Right kidney (tissue), 1 donor: ENCODE measurements around the gene NKIRAS1.
"Not testable (repeated sequence)": the region's sequence is repeated elsewhere in the genome, so short reads cannot be mapped to it uniquely, and the experiment has no call there.

Experiments
- DNase-seq: peaks from one replicate; pipeline ENCODE4 v3.0.0-alpha.2; 2016

The NKIRAS1 gene

GRCh38 chr3:23869977-23870662 is 46.7 kb downstream of the NKIRAS1 start:
- DNase-seq, result no peak

DNA sequence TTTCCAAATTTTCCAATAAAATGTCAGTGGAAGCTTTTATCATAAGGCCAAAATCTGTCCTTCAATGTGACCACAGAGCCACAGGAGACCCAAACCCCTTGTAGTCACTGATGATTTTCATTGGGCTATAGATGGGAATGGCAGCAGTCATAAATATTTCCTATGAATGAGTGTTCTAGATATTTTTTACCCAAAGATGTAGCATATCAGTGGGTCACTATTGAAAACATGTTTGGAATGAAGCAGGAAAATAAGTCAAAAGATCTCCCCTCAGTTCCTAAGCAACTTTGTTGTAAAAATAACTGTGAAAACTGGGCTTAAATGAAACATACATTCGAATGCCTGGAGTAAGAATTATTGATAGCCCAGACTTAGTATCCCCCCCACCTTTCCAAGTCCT is 49.0 kb downstream of the NKIRAS1 start:
- no peak for DNase-seq

GRCh38 chr3:23867400-23867799 is 49.4 kb downstream of the NKIRAS1 start:
- DNase-seq, result no peak

- DNase-seq, result peak; percentile 59
Measured at GRCh38 chr3:23865595-23866396, 51.0 kb downstream of the NKIRAS1 start.

DNA sequence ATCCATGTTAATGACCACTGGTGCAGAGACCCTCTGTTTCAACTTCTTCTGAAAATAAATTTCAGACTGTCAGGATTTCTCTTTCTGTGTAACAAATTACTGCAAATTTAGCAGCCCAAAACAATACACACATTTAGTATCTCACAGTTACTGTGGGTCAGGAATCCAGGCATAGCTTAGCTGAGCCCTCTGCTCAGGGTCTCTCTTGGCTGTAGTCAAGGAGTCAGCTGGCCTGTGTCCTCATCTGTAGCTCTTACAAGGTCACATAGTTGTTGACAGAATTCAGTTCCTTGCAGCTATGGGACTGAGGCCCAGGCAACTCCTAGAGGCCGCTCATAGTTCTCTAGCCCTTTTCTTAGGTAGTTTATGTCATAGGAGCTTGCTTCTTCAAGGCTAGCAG is 51.9 kb downstream of the NKIRAS1 start:
- no peak for DNase-seq

DNA sequence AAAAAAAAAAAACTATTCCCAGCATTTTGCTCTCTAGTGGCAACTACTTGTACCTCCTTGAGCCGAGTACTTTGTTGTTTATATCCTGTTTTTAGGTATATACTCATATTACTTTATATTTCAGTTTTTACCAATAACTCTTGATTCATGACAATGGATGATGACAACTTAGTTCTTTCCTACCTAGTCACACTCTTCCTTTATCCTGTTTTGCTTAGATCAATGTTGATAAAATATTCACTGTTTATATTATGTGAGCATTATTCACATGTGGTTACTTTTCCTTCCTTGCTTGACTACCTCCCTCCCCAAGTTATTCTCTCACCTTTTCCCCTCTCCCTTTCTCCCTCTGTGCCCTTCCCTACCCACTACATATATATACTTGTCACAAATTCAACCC is 53.7 kb downstream of the NKIRAS1 start:
- no peak for DNase-seq

GRCh38 chr3:23861689-23862088 is 55.1 kb downstream of the NKIRAS1 start:
- DNase-seq, result no peak

DNA sequence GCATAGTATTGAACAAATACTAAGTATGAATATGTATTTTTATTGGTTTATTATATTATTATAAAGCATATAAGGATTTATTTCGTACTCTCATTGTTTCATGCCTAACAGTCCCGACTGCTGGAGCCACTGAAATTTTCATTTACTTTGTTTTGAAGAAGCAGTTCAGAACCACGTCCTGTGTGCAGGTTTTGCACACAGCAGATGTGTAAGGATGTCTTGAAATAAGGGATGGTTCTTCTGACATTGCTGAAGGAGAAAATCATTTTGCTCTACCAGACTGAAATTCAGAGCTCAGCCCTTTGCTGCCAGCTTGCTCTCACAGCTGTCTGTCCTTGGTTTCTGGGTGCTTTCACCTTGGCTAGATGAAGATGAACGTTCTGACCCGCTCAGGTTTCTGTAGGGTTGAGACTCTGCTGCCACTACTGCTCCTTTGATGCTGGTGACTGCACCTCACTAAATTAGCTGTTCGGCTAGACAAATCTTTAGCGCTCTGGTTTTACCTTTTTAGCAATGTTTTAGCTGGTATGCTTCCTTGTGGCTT is 56.9 kb downstream of the NKIRAS1 start:
- no peak for DNase-seq

GRCh38 chr3:23859012-23859743 is 57.6 kb downstream of the NKIRAS1 start:
- DNase-seq, result no peak

DNA sequence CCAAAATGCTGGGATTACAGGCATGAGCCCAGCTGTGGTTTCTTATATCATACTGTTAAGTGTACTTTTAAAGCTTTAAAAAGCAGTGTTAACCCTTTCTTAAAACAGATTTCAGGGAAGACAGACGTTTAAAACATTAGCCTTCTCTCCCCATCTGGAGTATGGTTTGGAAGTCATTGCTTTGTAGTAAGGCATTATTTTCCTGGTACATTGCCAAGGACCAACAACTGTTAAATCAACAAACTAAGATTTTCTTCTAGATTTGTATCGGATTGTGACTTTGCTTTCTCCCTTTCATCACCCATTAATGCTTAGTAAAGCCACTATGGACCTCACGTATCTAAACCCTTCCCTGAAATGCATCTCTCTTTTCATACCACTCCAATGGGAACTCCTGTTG is 60.5 kb downstream of the NKIRAS1 start:
- no peak for DNase-seq

DNA sequence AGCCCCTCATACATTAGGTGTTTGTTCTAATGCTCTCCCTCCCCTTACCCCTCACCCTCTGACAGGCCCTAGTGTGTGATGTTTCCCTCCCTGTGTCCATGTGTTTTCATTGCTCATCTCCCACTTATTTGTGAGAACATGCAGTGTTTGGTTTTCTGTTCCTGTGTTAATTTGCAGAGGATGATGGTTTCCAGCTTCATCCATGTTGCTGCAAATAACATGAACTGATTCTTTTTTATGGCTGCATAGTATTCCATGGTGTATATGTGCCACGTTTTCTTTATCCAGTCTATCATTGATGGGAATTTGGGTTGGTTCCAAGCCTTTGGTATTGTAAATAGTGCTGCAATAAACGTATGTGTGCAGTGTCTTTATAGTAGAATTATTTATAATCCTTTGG is 67.3 kb downstream of the NKIRAS1 start:
- DNase-seq, result not testable (repeated sequence)

GRCh38 chr3:23845326-23846216 is 71.2 kb downstream of the NKIRAS1 start:
- DNase-seq, result no peak

DNA sequence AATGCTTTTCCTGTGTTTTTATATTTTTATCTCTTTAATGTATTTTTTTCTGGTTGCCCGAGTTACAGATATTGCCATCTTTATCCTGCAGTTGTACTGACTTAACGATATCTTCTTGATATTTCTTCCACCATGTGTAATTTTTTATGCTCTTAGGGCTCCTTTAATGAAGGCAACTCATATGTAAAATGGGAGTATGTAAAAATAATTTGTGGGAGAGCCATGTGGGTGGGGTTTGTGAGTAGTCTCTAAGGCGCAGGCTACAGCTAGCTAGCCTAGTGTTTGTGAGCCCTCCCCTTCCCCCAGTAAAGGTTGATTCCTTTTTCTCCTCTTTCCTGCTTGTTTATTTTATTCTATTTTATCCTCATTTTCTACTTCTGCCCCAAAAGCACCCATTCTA is 72.9 kb downstream of the NKIRAS1 start:
- no peak for DNase-seq
